Gastroesophageal sphincter (tissue), 3 donors: ENCODE data around the gene BMP7.

Experiments
- EP300 ChIP-seq: sonication (generic); formaldehyde crosslinking; IDR thresholded peaks from one replicate; pipeline ENCODE4 v1.6.1; 2017; ENCODE audit warnings: antibody characterized with exemption, mild to moderate bottlenecking
- POLR2AphosphoS5 ChIP-seq: sonication (generic); formaldehyde crosslinking; IDR thresholded peaks from one replicate; pipeline ENCODE4 v1.6.1; 2017; ENCODE audit warnings: antibody characterized with exemption
- TF ChIP-seq, protein P1 (sequence below), 4 experiments: fragments of 200-600 bp in 2 of 4; fragments of 450-650 bp in 2 of 4; sonication (generic) in 1 of 4; IDR thresholded peaks; one replicate each; pipeline ENCODE4 v1.5.1; 2017 to 2019; ENCODE audit warnings: antibody characterized with exemption in 4 of 4, mild to moderate bottlenecking in 2 of 4, moderate library complexity in 2 of 4

DNA sequence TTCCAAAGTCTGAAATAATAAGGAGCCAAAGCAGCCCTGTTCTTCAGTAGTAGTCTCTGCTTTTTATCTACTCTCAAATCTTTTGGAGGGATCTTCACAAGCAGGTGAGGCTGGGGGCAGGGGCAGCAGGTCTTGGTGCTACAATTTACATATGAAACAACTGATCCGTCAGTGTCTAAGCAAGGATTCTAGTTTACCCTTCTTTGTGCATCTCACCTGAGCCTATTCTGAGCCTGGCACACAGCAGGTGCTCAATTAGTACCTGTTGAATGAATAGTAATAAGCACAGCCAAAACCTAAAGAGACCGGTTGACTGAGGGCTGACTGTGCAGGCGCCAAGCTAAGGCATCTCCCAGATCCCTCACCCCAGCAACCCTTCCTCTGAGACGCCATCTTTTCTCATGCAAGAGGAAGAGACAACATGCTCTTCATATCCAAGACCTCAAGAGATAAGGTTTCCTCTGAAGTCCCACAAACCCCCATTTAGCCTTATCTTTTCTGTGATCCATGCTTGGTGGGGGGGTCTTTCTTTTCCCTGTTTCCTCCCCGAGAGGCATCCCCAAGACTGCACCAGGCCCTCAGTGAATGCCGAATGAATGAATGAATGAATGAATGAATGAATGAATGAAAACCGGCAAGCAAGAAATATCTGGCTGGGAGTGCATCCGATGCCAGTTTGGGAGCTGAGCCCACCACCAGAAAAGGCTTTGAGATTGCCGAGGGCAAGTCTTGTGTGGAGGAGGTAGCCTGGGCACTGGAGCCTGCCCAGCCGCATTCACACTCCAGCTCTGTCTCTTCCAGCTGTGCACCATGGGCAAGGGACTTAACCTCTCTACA lies 2.9 kb upstream of the BMP7 start:
- TF ChIP-seq, protein P1, sequence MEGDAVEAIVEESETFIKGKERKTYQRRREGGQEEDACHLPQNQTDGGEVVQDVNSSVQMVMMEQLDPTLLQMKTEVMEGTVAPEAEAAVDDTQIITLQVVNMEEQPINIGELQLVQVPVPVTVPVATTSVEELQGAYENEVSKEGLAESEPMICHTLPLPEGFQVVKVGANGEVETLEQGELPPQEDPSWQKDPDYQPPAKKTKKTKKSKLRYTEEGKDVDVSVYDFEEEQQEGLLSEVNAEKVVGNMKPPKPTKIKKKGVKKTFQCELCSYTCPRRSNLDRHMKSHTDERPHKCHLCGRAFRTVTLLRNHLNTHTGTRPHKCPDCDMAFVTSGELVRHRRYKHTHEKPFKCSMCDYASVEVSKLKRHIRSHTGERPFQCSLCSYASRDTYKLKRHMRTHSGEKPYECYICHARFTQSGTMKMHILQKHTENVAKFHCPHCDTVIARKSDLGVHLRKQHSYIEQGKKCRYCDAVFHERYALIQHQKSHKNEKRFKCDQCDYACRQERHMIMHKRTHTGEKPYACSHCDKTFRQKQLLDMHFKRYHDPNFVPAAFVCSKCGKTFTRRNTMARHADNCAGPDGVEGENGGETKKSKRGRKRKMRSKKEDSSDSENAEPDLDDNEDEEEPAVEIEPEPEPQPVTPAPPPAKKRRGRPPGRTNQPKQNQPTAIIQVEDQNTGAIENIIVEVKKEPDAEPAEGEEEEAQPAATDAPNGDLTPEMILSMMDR (IDR thresholded peaks at IDR 0.05), result no peak
- TF ChIP-seq EP300 (no peak), POLR2AphosphoS5 (no peak)
